ENCODE results near the gene ABCC3.
"Not testable (repeated sequence)": the region's sequence is repeated elsewhere in the genome, so short reads cannot be mapped to it uniquely, and the experiment has no call there.

ABCC3 gene

DNA sequence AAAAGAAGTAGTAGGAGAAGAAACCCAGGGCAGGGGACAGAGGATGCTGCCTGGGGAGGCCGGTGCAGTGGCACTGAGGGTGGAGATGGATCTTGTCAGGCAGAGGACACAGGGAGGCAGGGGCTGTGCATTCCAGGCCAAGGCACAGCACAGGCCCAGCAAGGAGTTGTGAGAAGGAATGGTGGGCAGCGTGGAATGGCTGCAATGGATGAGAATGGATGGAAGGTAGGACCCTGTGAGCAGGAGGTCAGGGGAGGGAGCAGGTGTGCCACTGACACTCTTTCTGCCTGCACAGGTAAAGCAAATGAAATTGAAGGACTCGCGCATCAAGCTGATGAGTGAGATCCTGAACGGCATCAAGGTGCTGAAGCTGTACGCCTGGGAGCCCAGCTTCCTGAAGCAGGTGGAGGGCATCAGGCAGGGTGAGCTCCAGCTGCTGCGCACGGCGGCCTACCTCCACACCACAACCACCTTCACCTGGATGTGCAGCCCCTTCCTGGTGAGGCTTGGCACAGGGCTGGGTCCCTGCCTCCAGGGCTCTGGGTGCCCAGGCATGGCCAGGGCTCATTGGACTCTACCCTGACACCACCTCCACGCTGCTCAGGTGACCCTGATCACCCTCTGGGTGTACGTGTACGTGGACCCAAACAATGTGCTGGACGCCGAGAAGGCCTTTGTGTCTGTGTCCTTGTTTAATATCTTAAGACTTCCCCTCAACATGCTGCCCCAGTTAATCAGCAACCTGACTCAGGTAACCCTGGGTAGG lies 32.8 kb downstream of the ABCC3 start:
- DNase-seq (ENCODE audit: low read depth) = no peak

DNA sequence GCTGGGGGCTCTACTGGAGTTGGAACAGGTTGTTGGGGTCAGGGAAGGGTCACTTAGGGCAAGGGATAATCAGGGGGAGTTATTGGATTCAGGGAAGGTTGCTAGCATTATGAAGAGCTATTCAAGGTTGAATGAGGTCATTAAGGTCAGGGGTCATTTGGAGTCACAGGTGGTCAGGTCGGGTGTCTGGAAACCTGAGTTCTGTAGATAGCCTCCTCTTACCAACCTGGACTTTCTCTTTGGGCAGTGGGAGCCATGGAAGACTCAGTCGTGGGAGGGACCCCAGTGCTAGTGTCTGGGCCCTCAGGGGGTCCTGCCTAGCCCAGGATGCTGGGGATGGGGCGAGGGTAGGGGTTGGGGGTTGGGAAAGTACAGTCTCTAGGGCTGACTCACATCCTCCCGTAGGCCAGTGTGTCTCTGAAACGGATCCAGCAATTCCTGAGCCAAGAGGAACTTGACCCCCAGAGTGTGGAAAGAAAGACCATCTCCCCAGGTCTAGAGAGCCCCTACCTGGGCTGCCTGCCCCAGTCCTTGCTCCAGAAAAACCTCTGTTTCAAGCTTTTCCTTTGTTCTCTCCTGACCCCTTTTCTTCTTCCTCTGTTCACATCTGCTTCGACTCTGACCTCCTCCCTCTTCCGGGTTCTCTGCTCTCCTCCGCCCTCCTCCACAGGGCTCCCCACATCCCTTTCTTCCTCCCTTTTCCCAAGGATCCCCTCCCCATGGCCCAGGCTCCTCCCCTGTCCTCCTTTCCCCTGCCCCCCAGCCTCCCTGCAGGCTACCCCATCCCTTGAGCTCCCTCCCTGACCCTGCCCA lies 33.5 kb downstream of the ABCC3 start:
- no peak for DNase-seq (ENCODE audit: low read depth)

DNA sequence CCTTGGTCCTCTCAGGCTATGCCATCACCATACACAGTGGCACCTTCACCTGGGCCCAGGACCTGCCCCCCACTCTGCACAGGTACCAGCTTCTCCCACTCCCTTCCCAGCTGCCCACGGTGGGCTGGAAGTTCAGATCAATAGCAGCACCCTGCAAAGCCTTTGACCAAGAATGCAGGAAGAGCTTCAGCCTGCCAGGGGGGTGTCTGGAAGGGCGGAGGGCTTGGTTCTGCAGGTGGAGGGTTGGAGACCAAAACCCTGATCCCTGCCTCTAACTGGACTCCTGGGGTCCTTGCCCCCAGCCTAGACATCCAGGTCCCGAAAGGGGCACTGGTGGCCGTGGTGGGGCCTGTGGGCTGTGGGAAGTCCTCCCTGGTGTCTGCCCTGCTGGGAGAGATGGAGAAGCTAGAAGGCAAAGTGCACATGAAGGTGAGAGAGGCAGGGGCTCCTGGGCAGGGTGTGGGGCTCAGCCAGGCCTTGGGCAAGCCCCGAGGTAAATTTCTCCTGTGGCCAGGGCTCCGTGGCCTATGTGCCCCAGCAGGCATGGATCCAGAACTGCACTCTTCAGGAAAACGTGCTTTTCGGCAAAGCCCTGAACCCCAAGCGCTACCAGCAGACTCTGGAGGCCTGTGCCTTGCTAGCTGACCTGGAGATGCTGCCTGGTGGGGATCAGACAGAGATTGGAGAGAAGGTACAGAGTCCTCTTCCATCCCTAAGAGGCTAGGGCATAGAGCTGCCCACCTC lies 34.3 kb downstream of the ABCC3 start:
- DNase-seq (ENCODE audit: low read depth) = no peak

DNA sequence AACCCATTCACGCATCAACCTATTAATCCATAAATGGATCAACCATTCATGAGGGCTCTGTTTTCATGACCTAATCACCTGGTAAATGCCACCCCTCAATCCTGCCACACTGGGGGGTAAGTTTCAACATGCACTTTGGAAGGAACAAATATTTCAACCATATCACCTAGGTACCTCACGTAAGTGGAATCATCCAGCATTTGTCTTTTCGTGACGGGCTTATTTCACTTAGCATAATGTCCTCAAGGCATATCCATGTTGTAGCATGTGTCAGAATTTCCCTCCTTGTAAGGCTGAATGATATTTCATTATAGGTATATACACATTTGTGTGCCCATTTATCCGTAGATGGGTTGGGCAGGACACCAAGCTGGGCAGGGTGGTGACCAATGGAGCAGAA lies 37.4 kb downstream of the ABCC3 start:
- DNase-seq (ENCODE audit: low read depth) = no peak

DNA sequence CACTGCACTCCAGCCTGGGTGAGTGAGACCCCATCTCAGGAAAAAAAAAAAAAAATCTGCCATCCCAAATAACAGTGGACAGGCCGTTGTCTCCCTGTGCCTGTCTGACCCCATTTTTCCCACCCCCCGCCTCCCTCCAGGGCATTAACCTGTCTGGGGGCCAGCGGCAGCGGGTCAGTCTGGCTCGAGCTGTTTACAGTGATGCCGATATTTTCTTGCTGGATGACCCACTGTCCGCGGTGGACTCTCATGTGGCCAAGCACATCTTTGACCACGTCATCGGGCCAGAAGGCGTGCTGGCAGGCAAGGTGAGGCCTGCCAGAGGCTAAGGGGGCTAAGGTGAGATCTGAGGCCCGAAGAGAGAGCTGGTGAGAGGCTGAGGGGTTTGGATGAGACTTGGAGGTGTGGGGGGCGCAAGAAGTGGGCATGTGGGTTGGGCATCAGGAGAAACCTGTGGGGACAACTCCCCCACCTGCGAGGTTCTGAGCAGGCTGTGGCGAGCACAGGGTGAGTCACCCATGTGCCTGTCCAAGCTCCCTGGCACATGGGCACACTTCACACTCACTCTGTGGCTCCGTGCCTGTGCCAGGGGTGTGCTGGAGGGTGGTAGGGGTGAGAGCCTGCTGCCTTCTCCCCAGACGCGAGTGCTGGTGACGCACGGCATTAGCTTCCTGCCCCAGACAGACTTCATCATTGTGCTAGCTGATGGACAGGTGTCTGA lies 38.3 kb downstream of the ABCC3 start:
- no peak for DNase-seq (ENCODE audit: low read depth)

DNA sequence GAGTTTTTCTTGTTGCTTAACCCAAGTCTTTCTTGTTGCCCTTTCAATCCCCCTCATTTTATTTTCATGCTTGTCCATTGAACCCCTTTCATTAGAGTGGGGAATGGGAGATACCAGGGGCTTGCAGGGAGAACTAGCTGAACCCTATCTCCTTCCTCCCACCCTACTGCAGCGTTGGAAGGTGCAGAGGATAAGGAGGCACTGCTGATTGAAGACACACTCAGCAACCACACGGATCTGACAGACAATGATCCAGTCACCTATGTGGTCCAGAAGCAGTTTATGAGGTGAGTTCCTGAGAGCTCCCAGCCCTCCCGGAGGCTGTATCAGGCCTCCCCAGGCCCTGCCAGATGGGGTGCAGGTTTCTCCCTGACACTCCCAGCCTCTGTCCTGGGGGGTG lies 40.5 kb downstream of the ABCC3 start:
- no peak for DNase-seq (ENCODE audit: low read depth)

DNA sequence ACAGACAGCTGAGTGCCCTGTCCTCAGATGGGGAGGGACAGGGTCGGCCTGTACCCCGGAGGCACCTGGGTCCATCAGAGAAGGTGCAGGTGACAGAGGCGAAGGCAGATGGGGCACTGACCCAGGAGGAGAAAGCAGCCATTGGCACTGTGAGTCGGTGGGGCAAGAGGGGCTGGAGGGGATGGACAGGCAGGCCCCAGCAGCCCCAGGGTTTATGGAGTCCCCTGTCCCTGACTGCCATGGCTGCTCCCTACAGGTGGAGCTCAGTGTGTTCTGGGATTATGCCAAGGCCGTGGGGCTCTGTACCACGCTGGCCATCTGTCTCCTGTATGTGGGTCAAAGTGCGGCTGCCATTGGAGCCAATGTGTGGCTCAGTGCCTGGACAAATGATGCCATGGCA lies 40.9 kb downstream of the ABCC3 start:
- no peak for DNase-seq (ENCODE audit: low read depth)

DNA sequence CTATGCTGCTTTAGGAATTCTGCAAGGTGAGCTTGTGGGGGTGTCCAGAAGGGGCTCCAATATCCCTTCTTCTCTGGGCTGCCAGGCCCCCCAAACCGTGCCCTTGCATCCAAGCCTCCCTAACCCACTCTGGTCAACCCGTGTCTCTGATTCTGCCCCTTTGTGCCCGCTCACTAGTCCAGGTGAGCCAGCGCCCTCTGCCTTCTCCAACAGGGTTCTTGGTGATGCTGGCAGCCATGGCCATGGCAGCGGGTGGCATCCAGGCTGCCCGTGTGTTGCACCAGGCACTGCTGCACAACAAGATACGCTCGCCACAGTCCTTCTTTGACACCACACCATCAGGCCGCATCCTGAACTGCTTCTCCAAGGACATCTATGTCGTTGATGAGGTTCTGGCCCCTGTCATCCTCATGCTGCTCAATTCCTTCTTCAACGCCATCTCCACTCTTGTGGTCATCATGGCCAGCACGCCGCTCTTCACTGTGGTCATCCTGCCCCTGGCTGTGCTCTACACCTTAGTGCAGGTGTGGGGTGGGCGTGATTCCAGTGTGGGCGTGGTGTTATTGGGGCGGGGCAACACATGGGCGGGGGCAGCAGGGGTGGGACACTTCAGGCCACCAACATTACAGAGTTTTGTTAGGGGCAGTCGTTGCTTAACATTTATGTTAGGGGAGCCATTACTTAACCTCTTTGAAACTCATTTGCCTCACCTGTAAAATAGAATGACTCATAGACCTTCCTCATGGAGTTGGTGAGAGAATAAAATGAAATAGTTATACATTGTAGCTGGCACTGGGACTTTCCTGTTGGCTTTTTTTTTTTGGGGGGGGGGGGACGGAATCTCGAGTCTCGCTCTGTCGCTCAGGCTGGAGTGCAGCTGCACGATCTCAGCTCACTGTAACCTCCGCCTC lies 41.6 kb downstream of the ABCC3 start:
- no peak for DNase-seq (ENCODE audit: low read depth)

DNA sequence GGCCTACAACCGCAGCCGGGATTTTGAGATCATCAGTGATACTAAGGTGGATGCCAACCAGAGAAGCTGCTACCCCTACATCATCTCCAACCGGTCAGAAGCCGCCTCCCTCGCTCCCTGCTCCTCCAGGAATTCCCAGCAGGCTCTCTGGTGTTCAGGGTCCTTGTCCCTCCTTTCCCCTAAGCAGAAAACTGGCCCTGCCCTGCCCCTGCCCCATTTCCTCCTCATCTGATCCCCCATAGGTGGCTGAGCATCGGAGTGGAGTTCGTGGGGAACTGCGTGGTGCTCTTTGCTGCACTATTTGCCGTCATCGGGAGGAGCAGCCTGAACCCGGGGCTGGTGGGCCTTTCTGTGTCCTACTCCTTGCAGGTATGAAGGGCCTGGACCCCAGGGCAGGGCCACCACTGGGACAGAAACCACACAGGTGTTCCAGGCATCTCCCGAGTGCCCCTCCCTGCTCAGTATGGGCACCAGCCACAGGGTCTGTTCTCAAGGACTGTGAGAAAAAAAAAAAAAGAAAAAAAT lies 43.2 kb downstream of the ABCC3 start:
- no peak for DNase-seq (ENCODE audit: low read depth)

DNA sequence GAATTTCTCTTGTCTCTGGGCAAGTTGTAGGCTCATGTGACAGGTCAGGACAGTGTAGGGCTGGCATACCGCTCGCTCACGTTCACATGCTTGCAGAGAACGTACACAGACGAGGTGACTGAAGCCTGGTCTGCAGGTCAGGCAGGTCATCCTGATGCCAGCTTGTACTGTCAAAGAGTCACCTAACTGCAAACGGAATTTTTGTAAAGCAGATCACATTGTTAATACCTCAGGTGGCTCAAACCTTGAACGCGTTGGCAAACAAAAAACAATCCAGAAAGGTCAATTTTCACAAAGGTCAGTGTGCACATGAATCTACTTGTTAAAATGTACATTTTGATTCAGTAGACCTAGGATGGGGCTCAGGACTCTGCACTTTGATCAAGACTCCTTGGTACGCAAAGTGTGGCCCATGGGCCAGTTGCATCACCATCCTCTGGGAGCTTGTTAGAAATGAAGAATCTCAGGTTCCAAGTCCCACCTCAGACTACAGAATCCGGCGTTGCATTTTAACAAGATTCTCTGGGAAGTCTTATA lies 44.4 kb downstream of the ABCC3 start:
- DNase-seq (ENCODE audit: low read depth) = no peak

DNA sequence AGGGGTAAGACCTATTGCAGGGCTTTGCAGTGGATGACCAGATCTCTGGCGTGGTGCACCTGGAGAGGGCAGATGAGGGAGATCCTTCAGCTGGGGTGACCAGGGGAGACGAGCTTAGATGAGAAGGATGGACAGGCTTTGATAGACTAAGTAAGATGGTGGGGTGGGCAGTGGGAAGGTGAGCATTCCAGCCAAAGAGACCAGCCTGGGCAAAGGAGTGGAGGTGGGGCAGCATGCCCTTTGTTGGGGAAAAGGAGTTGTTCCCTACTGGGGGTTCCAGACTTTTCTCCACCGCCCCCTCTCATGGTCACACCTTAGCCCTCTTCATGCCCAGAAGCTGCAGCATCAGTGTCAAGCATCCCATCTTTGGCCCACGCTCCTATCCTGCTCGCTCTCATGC lies 45.4 kb downstream of the ABCC3 start:
- DNase-seq (ENCODE audit: low read depth) = no peak

DNA sequence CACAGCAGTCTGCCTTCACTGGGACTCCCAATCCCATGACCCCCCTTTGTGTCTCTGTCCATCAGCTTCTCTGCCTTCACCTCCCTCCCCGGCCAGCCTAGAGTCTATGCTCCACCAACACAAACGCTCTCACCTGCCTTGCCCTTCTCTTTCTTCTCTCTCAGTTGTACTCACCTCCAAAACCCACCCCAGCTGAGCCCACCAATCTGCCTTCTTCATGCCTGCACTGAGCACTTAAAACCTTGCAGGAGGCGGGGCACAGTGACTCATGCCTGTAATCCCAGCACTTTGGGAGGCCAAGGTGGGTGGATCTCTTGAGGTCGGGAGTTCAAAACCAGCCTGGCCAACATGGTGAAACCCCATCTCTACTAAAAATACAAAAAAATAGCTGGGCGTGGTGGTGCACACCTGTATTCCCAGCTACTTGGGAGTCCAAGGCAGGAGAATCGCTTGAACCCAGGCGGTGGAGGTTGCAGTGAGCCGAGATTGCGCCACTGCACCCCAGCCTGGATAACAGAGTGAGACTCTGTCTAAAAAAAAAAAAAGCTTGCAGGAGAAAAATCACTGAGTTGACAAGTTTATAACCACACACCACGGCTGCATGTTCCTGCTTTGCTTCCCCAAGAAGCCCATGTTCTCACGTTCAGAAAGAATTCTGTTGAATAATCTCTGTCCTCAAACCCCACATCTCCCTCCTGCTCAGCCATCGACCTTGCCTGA lies 46.0 kb downstream of the ABCC3 start:
- DNase-seq (ENCODE audit: low read depth) = not testable (repeated sequence)

DNA sequence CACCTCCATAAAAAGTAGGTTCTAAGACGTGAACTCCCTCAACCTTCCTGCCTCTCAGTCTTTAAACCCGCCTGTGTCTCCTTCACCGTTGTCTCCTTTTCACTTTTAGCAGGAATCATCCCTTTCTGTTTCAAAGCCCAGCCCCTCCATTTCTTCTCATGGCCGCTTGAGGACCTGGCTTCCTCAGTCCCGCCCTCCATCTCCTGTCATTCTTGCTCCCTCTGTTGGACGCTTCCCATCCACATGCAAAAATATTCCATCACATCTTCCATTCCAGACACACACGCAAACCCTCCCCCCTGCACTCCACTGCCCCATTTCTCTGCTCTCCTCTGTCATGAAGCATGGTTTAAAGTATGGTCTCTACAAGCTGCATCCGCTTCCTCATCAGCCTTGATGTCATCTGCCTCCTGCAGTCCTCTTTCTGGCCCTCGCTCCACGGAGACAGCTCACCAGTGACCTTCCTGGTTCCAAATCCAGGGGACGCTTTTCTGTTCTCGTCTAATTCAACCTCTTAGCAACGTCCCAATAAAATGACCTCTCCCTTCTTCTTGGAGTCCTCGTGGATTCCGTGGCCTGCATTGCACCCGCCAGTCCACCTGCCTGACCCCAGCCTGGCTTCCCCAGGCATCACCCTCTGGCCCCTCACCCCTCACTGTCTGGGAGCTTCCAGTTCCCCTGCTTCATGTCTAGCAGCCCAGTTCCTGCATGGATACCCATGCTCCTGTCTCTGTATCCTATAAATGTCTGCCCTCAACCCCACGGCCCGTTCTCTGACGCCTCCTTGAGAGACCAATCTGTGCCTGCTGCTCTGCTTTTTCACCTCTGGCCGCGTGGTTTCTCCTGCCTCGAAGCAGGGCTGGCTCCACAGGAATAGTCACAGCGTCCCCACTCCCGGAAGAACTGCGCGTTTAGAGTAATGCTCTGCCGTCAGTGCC lies 46.9 kb downstream of the ABCC3 start:
- DNase-seq (ENCODE audit: low read depth) = no peak

DNA sequence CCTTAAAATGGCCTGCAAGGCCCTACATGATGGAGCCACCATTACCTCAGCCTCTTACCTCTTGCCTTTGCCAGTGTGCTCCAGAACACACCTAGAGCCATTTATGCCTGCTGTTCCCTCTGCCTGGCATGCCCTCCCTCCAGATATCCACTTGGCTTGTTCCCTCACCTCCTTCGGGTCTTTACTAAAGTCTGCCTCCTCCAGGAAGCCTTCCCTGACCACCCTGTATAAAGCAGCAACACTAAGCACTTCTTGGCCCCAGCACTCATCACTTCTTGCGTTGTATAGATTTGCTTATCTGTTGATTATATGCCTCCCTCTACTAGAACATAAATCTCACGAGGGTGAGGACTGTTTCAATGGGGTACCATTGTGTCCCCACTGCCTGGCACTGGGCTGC lies 47.8 kb downstream of the ABCC3 start:
- DNase-seq (ENCODE audit: low read depth) = no peak

DNA sequence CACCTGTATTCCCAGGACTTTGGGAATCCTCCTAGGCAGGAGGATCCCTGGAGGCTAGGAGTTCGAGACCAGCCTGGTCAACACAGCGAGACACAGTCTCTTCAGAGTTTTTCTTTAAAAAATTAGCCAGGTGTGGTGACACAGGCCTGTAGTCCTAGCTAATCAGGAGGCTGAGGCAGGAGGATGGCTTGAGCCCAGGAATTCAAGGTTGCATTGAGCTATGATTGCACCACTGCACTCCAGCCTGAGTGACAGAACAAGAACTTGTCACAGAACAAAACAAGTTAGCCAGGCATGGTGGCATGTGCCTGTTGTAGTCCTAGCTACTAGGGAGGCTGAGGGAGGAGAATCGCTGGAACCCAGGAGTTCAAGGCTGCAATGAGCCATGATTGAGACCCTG lies 48.3 kb downstream of the ABCC3 start:
- no peak for DNase-seq (ENCODE audit: low read depth)

DNA sequence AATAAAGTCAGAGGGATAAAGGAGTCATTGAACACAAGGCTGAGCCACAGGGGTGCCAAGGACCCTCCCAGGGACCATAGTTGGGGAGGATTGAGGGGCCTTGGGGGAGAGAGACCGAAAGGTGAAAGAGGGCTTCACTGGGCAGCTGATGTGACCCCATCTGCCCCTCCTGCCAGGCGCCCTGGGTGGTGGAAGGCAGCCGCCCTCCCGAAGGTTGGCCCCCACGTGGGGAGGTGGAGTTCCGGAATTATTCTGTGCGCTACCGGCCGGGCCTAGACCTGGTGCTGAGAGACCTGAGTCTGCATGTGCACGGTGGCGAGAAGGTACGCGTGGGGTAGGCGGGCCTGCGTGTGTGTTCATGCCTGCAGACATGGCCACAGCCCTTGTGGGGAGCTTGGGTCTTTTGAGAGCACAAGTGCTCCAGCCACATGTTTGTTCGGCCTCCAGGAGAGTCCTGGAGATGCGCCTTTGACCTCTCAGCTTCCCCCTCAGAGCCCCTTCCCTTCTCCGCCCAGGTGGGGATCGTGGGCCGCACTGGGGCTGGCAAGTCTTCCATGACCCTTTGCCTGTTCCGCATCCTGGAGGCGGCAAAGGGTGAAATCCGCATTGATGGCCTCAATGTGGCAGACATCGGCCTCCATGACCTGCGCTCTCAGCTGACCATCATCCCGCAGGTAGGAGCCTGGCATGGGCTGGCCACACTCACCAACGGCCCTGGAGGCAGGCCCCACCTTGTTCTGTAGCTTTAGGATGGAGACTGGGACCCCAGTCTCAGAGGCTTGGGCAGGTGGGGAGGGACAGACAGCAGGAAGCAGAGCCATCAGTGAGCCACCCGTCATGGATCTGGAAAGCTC lies 49.0 kb downstream of the ABCC3 start:
- no peak for DNase-seq (ENCODE audit: low read depth)

DNA sequence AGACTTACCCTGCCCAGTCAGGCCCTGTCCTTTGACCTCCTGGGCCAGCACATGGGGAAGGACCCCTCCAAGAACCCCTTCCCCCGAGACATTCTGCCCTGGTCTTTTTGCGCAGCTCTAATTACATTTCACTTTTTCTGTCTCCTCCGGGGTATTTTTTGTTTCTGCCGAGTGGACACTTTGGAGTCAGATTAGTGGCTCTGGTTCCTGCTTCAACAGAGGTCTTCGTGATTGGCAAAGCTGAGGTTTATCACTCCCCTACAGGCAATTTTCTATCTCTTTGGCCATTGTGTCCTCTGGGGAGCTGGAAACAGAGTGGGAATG lies 49.6 kb downstream of the ABCC3 start:
- no peak for DNase-seq (ENCODE audit: low read depth)
